Cardiac muscle cell (in vitro differentiated cells and primary cell): Measurements from ENCODE around the gene CCDC171. TPM values are rescaled to one million over a fixed set of nuclear protein-coding genes. Genes with fewer than 3 reads are reported as not detected.
A peak's percentile ranks its signal among the peaks of the same experiment; 100 is the strongest.

Experiments
- DNase-seq, 2 donors: peaks; one replicate each; pipeline versions ENCODE4 v3.0.0 to v3.0.0-alpha.2; 2010 to 2017; ENCODE audit warnings: low read depth in 1 of 2, low spot score in 1 of 2
- H3K27ac ChIP-seq: fragments of 200-600 bp; sonication (generic); 2 replicates; pipeline ENCODE4 v1.5.1; 2016
- H3K27me3 ChIP-seq: fragments of 200-600 bp; sonication (generic); 2 replicates; pipeline ENCODE4 v1.6.0; 2016; ENCODE audit warnings: control low read depth
- H3K36me3 ChIP-seq: fragments of 200-600 bp; sonication (generic); 2 replicates; pipeline ENCODE4 v1.5.1; 2016; ENCODE audit warnings: control low read depth
- H3K4me1 ChIP-seq: fragments of 200-600 bp; sonication (generic); 2 replicates; pipeline ENCODE4 v1.8.1; 2017; ENCODE audit warnings: low read depth, mild to moderate bottlenecking, mixed run types
- H3K4me3 ChIP-seq: fragments of 200-600 bp; sonication (generic); 2 replicates; pipeline ENCODE4 v1.5.1; 2016; ENCODE audit warnings: mild to moderate bottlenecking
- H3K9me3 ChIP-seq: fragments of 200-600 bp; sonication (generic); 2 replicates; pipeline ENCODE4 v1.5.1; 2017; ENCODE audit warnings: low read depth, mild to moderate bottlenecking, control low read depth
- CTCF ChIP-seq: IDR thresholded peaks from 2 replicates; pipeline ENCODE4 v1.5.1; 2012; ENCODE audit warnings: low read depth, mild to moderate bottlenecking, low read length
- polyA plus RNA-seq: library from polyadenylated mRNA; unstranded; fragments of >200 nt; fragmentation: Nextera tagmentation; extraction: Ambion mirVana; gene quantifications from 2 replicates; pipeline ENCODE4 v1.2.1, GENCODE V29; 2016
- total RNA-seq: library from RNA; depleted of rRNA; stranded (reverse); fragments of >200 nt; gene quantifications from 2 replicates; pipeline ENCODE4 v1.2.3, GENCODE V29; 2016

Gene CCDC171
- total and polyA plus RNA-seq, 2 experiments from 2014 or later: 2.8 to 4.5 TPM

- Histone ChIP-seq H3K36me3 (no peaks in the 10 kb centered on the region), H3K4me1 (no peaks in the 10 kb centered on the region), H3K27me3 (no peaks in the 10 kb centered on the region), H3K4me3 (no peak overlapping the region), H3K9me3 (no peaks in the 10 kb centered on the region), H3K27ac (no peak overlapping the region)
- TF ChIP-seq CTCF: no peak
- DNase-seq: no peak
Measured at GRCh38 chr9:15720861-15721260, 168.0 kb downstream of the CCDC171 start.

GRCh38 chr9:15722888-15723287, 170.0 kb downstream of the CCDC171 start:
- Histone ChIP-seq H3K27ac (no peak overlapping the region), H3K36me3 (no peaks in the 10 kb centered on the region), H3K9me3 (no peaks in the 10 kb centered on the region), H3K4me3 (no peak overlapping the region), H3K27me3 (no peaks in the 10 kb centered on the region), H3K4me1 (no peaks in the 10 kb centered on the region)
- no peak for TF ChIP-seq CTCF
- DNase-seq: no peak

- no peaks in the 10 kb centered on the region for H3K4me1 ChIP-seq
- no peaks in the 10 kb centered on the region for H3K36me3 ChIP-seq
- no peak for TF ChIP-seq CTCF
- H3K9me3 ChIP-seq: no peaks in the 10 kb centered on the region
- no peak overlapping the region for H3K4me3 ChIP-seq
- DNase-seq: peak in 1 of 2 donors; percentile 43
- no peak overlapping the region for H3K27ac ChIP-seq
- no peaks in the 10 kb centered on the region for H3K27me3 ChIP-seq
Measured at GRCh38 chr9:15724016-15724415, 171.2 kb downstream of the CCDC171 start.

GRCh38 chr9:15724612-15725011, 171.8 kb downstream of the CCDC171 start:
- Histone ChIP-seq H3K4me1 (no peaks in the 10 kb centered on the region), H3K9me3 (no peaks in the 10 kb centered on the region), H3K36me3 (no peaks in the 10 kb centered on the region), H3K27me3 (no peaks in the 10 kb centered on the region), H3K4me3 (no peak overlapping the region), H3K27ac (no peak overlapping the region)
- no peak for TF ChIP-seq CTCF
- DNase-seq: no peak

- Histone ChIP-seq H3K4me1 (no peaks in the 10 kb centered on the region), H3K9me3 (no peaks in the 10 kb centered on the region), H3K27me3 (no peaks in the 10 kb centered on the region), H3K27ac (no peak overlapping the region), H3K36me3 (no peaks in the 10 kb centered on the region), H3K4me3 (no peak overlapping the region)
- TF ChIP-seq CTCF: no peak
- DNase-seq: no peak
Measured at GRCh38 chr9:15725953-15726352, 173.1 kb downstream of the CCDC171 start.

- Histone ChIP-seq H3K9me3 (no peaks in the 10 kb centered on the region), H3K27me3 (no peaks in the 10 kb centered on the region), H3K4me1 (no peaks in the 10 kb centered on the region), H3K4me3 (no peak overlapping the region), H3K36me3 (no peaks in the 10 kb centered on the region), H3K27ac (no peak overlapping the region)
- DNase-seq: no peak
- TF ChIP-seq CTCF: no peak
Measured at GRCh38 chr9:15729507-15729906, 176.7 kb downstream of the CCDC171 start.
